GM23338 (cell line): ENCODE measurements around the gene AGAP3. TPM values are rescaled to one million over a fixed set of nuclear protein-coding genes. Genes with fewer than 3 reads are reported as not detected.

ENCODE experiments used
- ATAC-seq: fragments of 200-7000 bp; cut with Tn5 transposase; 3 replicates; pipeline ENCODE4 v1.9.1; 2020
- DNase-seq: peaks from one replicate; pipeline ENCODE4 v3.0.0-alpha.2; 2015; ENCODE audit warnings: low spot score
- H2AFZ ChIP-seq: fragments of 200-600 bp; sonication (generic); 2 replicates; pipeline ENCODE4 v1.8.0; 2016; ENCODE audit warnings: antibody characterized with exemption, mild to moderate bottlenecking, moderate library complexity
- H3F3A ChIP-seq: fragments of 200-600 bp; sonication (generic); replicated peaks from 2 replicates; pipeline ENCODE4 v1.8.0; 2017; ENCODE audit warnings: antibody characterized with exemption, mixed run types, low read depth
- H3K27ac ChIP-seq: fragments of 200-600 bp; sonication (generic); 2 replicates; pipeline ENCODE4 v1.6.1; 2016; ENCODE audit warnings: low read depth
- H3K27me3 ChIP-seq: fragments of 200-600 bp; sonication (generic); 2 replicates; pipeline ENCODE4 v1.8.0; 2016; ENCODE audit warnings: mild to moderate bottlenecking, mixed run types, moderate library complexity; ENCODE audit not compliant: insufficient read depth
- H3K36me3 ChIP-seq: fragments of 200-600 bp; sonication (generic); 2 replicates; pipeline ENCODE4 v1.8.0; 2016; ENCODE audit warnings: mild to moderate bottlenecking; ENCODE audit not compliant: insufficient read depth
- H3K4me1 ChIP-seq: fragments of 200-600 bp; sonication (generic); 2 replicates; pipeline ENCODE4 v1.8.0; 2016; ENCODE audit warnings: mild to moderate bottlenecking, moderate library complexity; ENCODE audit not compliant: insufficient read depth
- H3K4me2 ChIP-seq: fragments of 200-600 bp; sonication (generic); 2 replicates; pipeline ENCODE4 v1.7.1; 2017; ENCODE audit warnings: mixed run types
- H3K4me3 ChIP-seq: fragments of 200-600 bp; sonication (generic); 2 replicates; pipeline ENCODE4 v1.6.1; 2016; ENCODE audit warnings: mixed run types
- H3K79me2 ChIP-seq: fragments of 200-600 bp; sonication (generic); replicated peaks from 2 replicates; pipeline ENCODE4 v1.8.0; 2017; ENCODE audit warnings: mild to moderate bottlenecking; ENCODE audit not compliant: insufficient read depth
- H3K9me2 ChIP-seq: fragments of 200-600 bp; sonication (generic); 2 replicates; pipeline ENCODE4 v1.8.0; 2017; ENCODE audit not compliant: insufficient read depth
- H4K20me1 ChIP-seq: fragments of 200-600 bp; sonication (generic); replicated peaks from 2 replicates; pipeline ENCODE4 v1.8.0; 2017; ENCODE audit warnings: mild to moderate bottlenecking; ENCODE audit not compliant: insufficient read depth
- H3K27ac Mint-ChIP-seq: 2 replicates; pipeline ENCODE4 v1.8.0; 2020; ENCODE audit warnings: inconsistent platforms, mild to moderate bottlenecking, moderate library complexity, mixed read lengths
- H3K27me3 Mint-ChIP-seq: 3 replicates; pipeline ENCODE4 v1.8.0; 2022; ENCODE audit warnings: low read depth, mild to moderate bottlenecking, moderate library complexity, mixed read lengths, inconsistent platforms; ENCODE audit not compliant: insufficient read depth, poor library complexity
- H3K36me3 Mint-ChIP-seq: 3 replicates; pipeline ENCODE4 v1.8.0; 2021; ENCODE audit warnings: low read depth, mild to moderate bottlenecking, inconsistent platforms, moderate library complexity, mixed read lengths
- H3K4me1 Mint-ChIP-seq: 3 replicates; pipeline ENCODE4 v1.8.0; 2020; ENCODE audit warnings: mild to moderate bottlenecking, inconsistent platforms, mixed read lengths
- H3K4me3 Mint-ChIP-seq: 3 replicates; pipeline ENCODE4 v1.8.0; 2021; ENCODE audit warnings: moderate library complexity, mild to moderate bottlenecking, inconsistent platforms, mixed read lengths
- H3K9me3 Mint-ChIP-seq: 3 replicates; pipeline ENCODE4 v1.8.0; 2020; ENCODE audit warnings: moderate library complexity, mild to moderate bottlenecking, inconsistent platforms, mixed read lengths
- CREB1 ChIP-seq: fragments of 250-450 bp; sonication (Bioruptor Pico); IDR thresholded peaks from 2 replicates; pipeline ENCODE4 v1.5.0; 2020; ENCODE audit warnings: low read depth, mild to moderate bottlenecking, moderate library complexity
- CTCF ChIP-seq, 2 experiments: fragments of 200-600 bp in 1 of 2; sonication (generic) in 1 of 2; conservative IDR thresholded peaks; 2 replicates each; pipeline versions ENCODE4 v1.5.1 to v1.6.1; 2016 to 2017; ENCODE audit warnings: antibody characterized with exemption in 2 of 2, low read depth in 2 of 2, mild to moderate bottlenecking in 2 of 2, moderate library complexity in 1 of 2
- EZH2 ChIP-seq: fragments of 200-600 bp; sonication (generic); IDR thresholded peaks from one replicate; pipeline ENCODE4 v1.8.0; 2017; ENCODE audit warnings: antibody characterized with exemption, mild to moderate bottlenecking, low read depth; ENCODE audit not compliant: unreplicated experiment
- EZH2phosphoT487 ChIP-seq: fragments of 200-600 bp; sonication (generic); IDR thresholded peaks from one replicate; pipeline ENCODE4 v1.8.1; 2018; ENCODE audit warnings: antibody characterized with exemption; ENCODE audit not compliant: unreplicated experiment
- JUNB ChIP-seq: IDR thresholded peaks from one replicate; pipeline ENCODE4 v1.6.1; 2016; ENCODE audit warnings: antibody characterized with exemption; ENCODE audit not compliant: unreplicated experiment
- NANOG ChIP-seq: IDR thresholded peaks from 2 replicates; pipeline ENCODE4 v1.6.1; 2016; ENCODE audit warnings: antibody characterized with exemption, borderline replicate concordance
- POLR2AphosphoS5 ChIP-seq: IDR thresholded peaks from 2 replicates; pipeline ENCODE4 v1.6.1; 2016; ENCODE audit warnings: antibody characterized with exemption, low read depth
- REST ChIP-seq: IDR thresholded peaks from one replicate; pipeline ENCODE4 v1.6.1; 2018; ENCODE audit warnings: antibody characterized with exemption; ENCODE audit not compliant: unreplicated experiment
- STAT1 ChIP-seq: IDR thresholded peaks from one replicate; pipeline ENCODE4 v1.6.1; 2016; ENCODE audit warnings: antibody characterized with exemption; ENCODE audit not compliant: unreplicated experiment
- ZNF114 ChIP-seq: fragments of 250-450 bp; sonication (Bioruptor Pico); IDR thresholded peaks from 2 replicates; pipeline ENCODE4 v1.5.0; 2020; ENCODE audit warnings: mild to moderate bottlenecking, moderate library complexity
- ZNF462 ChIP-seq: fragments of 250-450 bp; sonication (Bioruptor Pico); IDR thresholded peaks from 2 replicates; pipeline ENCODE4 v1.5.0; 2020; ENCODE audit warnings: mild to moderate bottlenecking, moderate library complexity
- polyA plus RNA-seq: library from polyadenylated mRNA; unstranded; fragments of >200 nt; fragmentation: Nextera tagmentation; extraction: Ambion mirVana; gene quantifications from 2 replicates; pipeline ENCODE4 v1.2.1, GENCODE V29; 2016
- total RNA-seq: library from RNA; depleted of rRNA; stranded (reverse); fragments of >200 nt; shearing (Covaris generic); gene quantifications from 2 replicates; pipeline ENCODE4 v1.2.3, GENCODE V29; 2014
- TF ChIP-seq, protein P1 (sequence below): IDR thresholded peaks from 2 replicates; pipeline ENCODE4 v1.6.1; 2016; ENCODE audit warnings: antibody characterized with exemption

AGAP3 gene
- total and polyA plus RNA-seq, 2 experiments from 2014 or later = 24.0 to 39.2 TPM

DNA sequence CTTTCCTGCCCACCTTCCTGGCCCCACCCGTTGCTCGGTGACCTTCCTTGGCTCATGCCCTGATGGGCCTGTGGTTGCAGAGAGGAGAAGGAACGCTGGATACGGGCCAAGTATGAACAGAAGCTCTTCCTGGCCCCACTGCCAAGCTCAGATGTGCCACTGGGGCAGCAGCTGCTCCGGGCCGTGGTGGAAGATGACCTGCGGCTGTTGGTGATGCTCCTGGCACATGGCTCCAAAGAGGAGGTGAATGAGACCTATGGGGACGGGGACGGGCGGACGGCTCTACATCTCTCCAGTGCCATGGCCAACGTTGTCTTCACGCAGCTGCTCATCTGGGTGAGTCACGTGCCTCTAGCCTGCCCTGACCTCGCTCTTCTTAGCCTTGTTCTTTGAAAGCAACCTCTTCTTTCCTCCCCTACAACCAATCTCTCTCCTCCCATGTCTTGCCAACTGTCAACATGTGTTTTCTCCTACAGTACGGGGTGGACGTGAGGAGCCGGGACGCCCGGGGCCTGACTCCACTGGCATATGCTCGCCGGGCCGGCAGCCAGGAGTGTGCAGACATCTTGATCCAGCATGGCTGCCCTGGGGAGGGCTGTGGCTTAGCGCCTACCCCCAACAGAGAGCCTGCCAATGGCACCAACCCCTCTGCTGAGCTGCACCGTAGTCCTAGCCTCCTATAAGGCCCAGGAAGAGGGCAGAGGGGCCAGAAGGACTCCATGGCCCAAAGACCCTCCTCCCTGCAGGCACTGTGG lies 57.2 kb downstream of the AGAP3 start:
- H3K4me1 Mint-ChIP-seq = peaks cover 60% of the 10 kb centered on the region
- peaks cover 25% of the 10 kb centered on the region for H3K36me3 Mint-ChIP-seq
- Histone ChIP-seq H3K4me1 (peaks cover 10% of the 10 kb centered on the region), H3K79me2 (no peaks in the 10 kb centered on the region), H3K4me3 (no peak overlapping the region), H3K9me2 (no peaks in the 10 kb centered on the region), H3K27me3 (peaks cover 20% of the 10 kb centered on the region), H4K20me1 (no peaks in the 10 kb centered on the region; the same call in 1 of the 2 replicates), H3K36me3 (no peaks in the 10 kb centered on the region), H2AFZ (no peak overlapping the region), H3K27ac (no peak overlapping the region), H3K4me2 (no peak overlapping the region), H3F3A (no peaks in the 10 kb centered on the region)
- H3K27me3 Mint-ChIP-seq = peaks cover 20% of the 10 kb centered on the region
- H3K4me3 Mint-ChIP-seq = no peak overlapping the region; the same call in 2 of the 3 replicates
- no peak for DNase-seq
- no peaks in the 10 kb centered on the region for H3K9me3 Mint-ChIP-seq
- no peak overlapping the region for H3K27ac Mint-ChIP-seq
- TF ChIP-seq, protein P1, sequence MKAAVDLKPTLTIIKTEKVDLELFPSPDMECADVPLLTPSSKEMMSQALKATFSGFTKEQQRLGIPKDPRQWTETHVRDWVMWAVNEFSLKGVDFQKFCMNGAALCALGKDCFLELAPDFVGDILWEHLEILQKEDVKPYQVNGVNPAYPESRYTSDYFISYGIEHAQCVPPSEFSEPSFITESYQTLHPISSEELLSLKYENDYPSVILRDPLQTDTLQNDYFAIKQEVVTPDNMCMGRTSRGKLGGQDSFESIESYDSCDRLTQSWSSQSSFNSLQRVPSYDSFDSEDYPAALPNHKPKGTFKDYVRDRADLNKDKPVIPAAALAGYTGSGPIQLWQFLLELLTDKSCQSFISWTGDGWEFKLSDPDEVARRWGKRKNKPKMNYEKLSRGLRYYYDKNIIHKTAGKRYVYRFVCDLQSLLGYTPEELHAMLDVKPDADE = no peak
- TF ChIP-seq NANOG (no peak), REST (no peak), POLR2AphosphoS5 (no peak), JUNB (no peak), EZH2phosphoT487 (no peak), EZH2 (no peak), CREB1 (CRISPR knock-in tag) (no peak), ZNF114 (CRISPR knock-in tag) (no peak), CTCF (conservative IDR thresholded peaks at IDR 0.05; ENCODE audit: low read depth in 2 of 2) (no peak), STAT1 (no peak), ZNF462 (CRISPR knock-in tag) (no peak)
- no peak for ATAC-seq
